NOMO-1 treated with DMSO at 0.1 percent for 48 hours (cell line): ENCODE results near the gene CERS2.
A peak's percentile ranks its signal among the peaks of the same experiment; 100 is the strongest.
"Not testable (repeated sequence)": the region's sequence is repeated elsewhere in the genome, so short reads cannot be mapped to it uniquely, and the experiment has no call there.

Experiments
- DNase-seq: peaks from one replicate; lab custom pipeline; 2025; ENCODE audit not compliant: unreplicated experiment; lab: John Stamatoyannopoulos, UW

Gene CERS2

GRCh38 chr1:150971583-150972416, 2.8 kb downstream of the CERS2 start:
- DNase-seq, result no peak

- no peak for DNase-seq
These were observed 3.6 kb downstream of the CERS2 start for GRCh38 chr1:150970808-150971582.

GRCh38 chr1:150969626-150970025, 5.0 kb downstream of the CERS2 start:
- no peak for DNase-seq

GRCh38 chr1:150968491-150968890, 6.1 kb downstream of the CERS2 start:
- DNase-seq, result no peak

- no peak for DNase-seq
These were observed 6.7 kb downstream of the CERS2 start for GRCh38 chr1:150967936-150968335.

GRCh38 chr1:150966011-150966410, 8.6 kb downstream of the CERS2 start:
- no peak for DNase-seq

- DNase-seq, result no peak
These were observed 9.0 kb downstream of the CERS2 start for GRCh38 chr1:150965605-150966004.

GRCh38 chr1:150964164-150964489, 10.5 kb downstream of the CERS2 start:
- no peak for DNase-seq

GRCh38 chr1:150963321-150964163, 11.1 kb downstream of the CERS2 start:
- no peak for DNase-seq

- DNase-seq, result no peak
These were observed 12.9 kb downstream of the CERS2 start for GRCh38 chr1:150961756-150962155.

- DNase-seq, result no peak
These were observed 14.0 kb downstream of the CERS2 start for GRCh38 chr1:150960646-150961045.

GRCh38 chr1:150957666-150958065, 17.0 kb downstream of the CERS2 start:
- no peak for DNase-seq

- no peak for DNase-seq
These were observed 19.4 kb downstream of the CERS2 start for GRCh38 chr1:150955280-150955679.

GRCh38 chr1:150954708-150955107, 19.9 kb downstream of the CERS2 start:
- no peak for DNase-seq

- no peak for DNase-seq
These were observed 29.8 kb downstream of the CERS2 start for GRCh38 chr1:150944856-150945255.

- DNase-seq, result peak; percentile 26
These were observed 42.9 kb downstream of the CERS2 start for GRCh38 chr1:150931773-150932172.

GRCh38 chr1:150928775-150929174, 45.9 kb downstream of the CERS2 start:
- DNase-seq, result not testable (repeated sequence)

GRCh38 chr1:150928286-150928685, 46.3 kb downstream of the CERS2 start:
- no peak for DNase-seq

- DNase-seq, result peak; percentile 7
These were observed 47.0 kb downstream of the CERS2 start for GRCh38 chr1:150927624-150928023.

GRCh38 chr1:150926097-150926741, 48.4 kb downstream of the CERS2 start, which contains the start of gene SETDB1:
SETDB1 (plus strand) TSS chr1:150926363; CDS start chr1:150927715, 1,352 bp downstream.
- DNase-seq, result peak; percentile 99

- DNase-seq, result no peak
These were observed 49.6 kb downstream of the CERS2 start for GRCh38 chr1:150925080-150925479.
